Kasumi-1 (cell line): ENCODE measurements around the gene PTPN13.

Experiments used
- DNase-seq, 2 experiments: peaks; one replicate each; lab custom pipeline; 2025; lab: John Stamatoyannopoulos, UW

PTPN13 gene

GRCh38 chr4:86818211-86818610 lies 224.1 kb downstream of the PTPN13 start:
- no peak for DNase-seq

GRCh38 chr4:86818841-86819240 lies 224.7 kb downstream of the PTPN13 start:
- DNase-seq: no peak

GRCh38 chr4:86819561-86819960 lies 225.4 kb downstream of the PTPN13 start:
- DNase-seq: no peak

- DNase-seq: no peak
Observed at GRCh38 chr4:86821151-86821550, 227.0 kb downstream of the PTPN13 start.

GRCh38 chr4:86822136-86822535 lies 228.0 kb downstream of the PTPN13 start:
- DNase-seq: no peak

- DNase-seq: no peak
Observed at GRCh38 chr4:86825511-86825910, 231.4 kb downstream of the PTPN13 start.

GRCh38 chr4:86831262-86832130 lies 237.4 kb downstream of the PTPN13 start:
- no peak for DNase-seq

- no peak for DNase-seq
Observed at GRCh38 chr4:86833615-86834014, 239.5 kb downstream of the PTPN13 start.

GRCh38 chr4:86834901-86835300 lies 240.8 kb downstream of the PTPN13 start:
- DNase-seq: no peak

- DNase-seq: no peak
Observed at GRCh38 chr4:86835677-86836076, 241.6 kb downstream of the PTPN13 start.

GRCh38 chr4:86837691-86838503 lies 243.8 kb downstream of the PTPN13 start:
- no peak for DNase-seq

GRCh38 chr4:86840858-86841257 lies 246.7 kb downstream of the PTPN13 start:
- no peak for DNase-seq

- DNase-seq: no peak
Observed at GRCh38 chr4:86841309-86841708, 247.2 kb downstream of the PTPN13 start.

- DNase-seq: no peak
Observed at GRCh38 chr4:86845593-86845992, 251.5 kb downstream of the PTPN13 start.

GRCh38 chr4:86846921-86847320 lies 252.8 kb downstream of the PTPN13 start:
- DNase-seq: no peak

- DNase-seq: no peak
Observed at GRCh38 chr4:86847571-86847970, 253.5 kb downstream of the PTPN13 start.

- DNase-seq: no peak
Observed at GRCh38 chr4:86848136-86848535, 254.0 kb downstream of the PTPN13 start.

- DNase-seq: no peak
Observed at GRCh38 chr4:86848732-86849619, 254.9 kb downstream of the PTPN13 start, which contains the start of gene SLC10A6. Gene SLC10A6 (minus strand): TSS chr4:86849384. CDS start chr4:86849115, 269 bp downstream.

GRCh38 chr4:86853209-86853608 lies 259.1 kb downstream of the PTPN13 start:
- DNase-seq: no peak

GRCh38 chr4:86855572-86855971 lies 261.5 kb downstream of the PTPN13 start:
- peak; percentile 14 to 24 for DNase-seq

- DNase-seq: no peak
Observed at GRCh38 chr4:86856896-86857295, 262.8 kb downstream of the PTPN13 start.
